WTC11 (cell line): ENCODE results near the gene CTNNA2. TPM values are rescaled to one million over a fixed set of nuclear protein-coding genes. Genes with fewer than 3 reads are reported as not detected.

Experiments used
- ATAC-seq: fragments of 200-7000 bp; cut with Tn5 transposase; 2 replicates; pipeline ENCODE4 v1.10.0; 2021; ENCODE audit warnings: mild to moderate bottlenecking, moderate library complexity
- CTCF ChIA-PET: fragments of 300-600 bp; sonication (Branson Sonifier 250); formaldehyde crosslinking; loops from one replicate; lab custom pipeline; 2021; ENCODE audit warnings: antibody characterized with exemption; lab: Charles Lee
- POLR2A ChIA-PET: fragments of 350-600 bp; sonication (Branson Sonifier 250); formaldehyde crosslinking; loops from one replicate; lab custom pipeline; 2021; ENCODE audit warnings: antibody characterized with exemption; lab: Charles Lee
- DNase-seq: peaks from one replicate; pipeline ENCODE4 v3.0.0; 2021; ENCODE audit warnings: low spot score
- H3K27ac Mint-ChIP-seq: 2 replicates; pipeline ENCODE4 v1.8.0; 2021; ENCODE audit warnings: mixed read lengths
- H3K27me3 Mint-ChIP-seq: 2 replicates; pipeline ENCODE4 v1.8.0; 2021; ENCODE audit warnings: low read depth, mild to moderate bottlenecking, moderate library complexity, mixed read lengths
- H3K36me3 Mint-ChIP-seq: 2 replicates; pipeline ENCODE4 v1.8.0; 2021; ENCODE audit warnings: mixed read lengths
- H3K4me1 Mint-ChIP-seq: 2 replicates; pipeline ENCODE4 v1.8.0; 2022; ENCODE audit warnings: mixed read lengths
- H3K4me3 Mint-ChIP-seq: 2 replicates; pipeline ENCODE4 v1.8.0; 2021; ENCODE audit warnings: mild to moderate bottlenecking, moderate library complexity, mixed read lengths
- H3K9me3 Mint-ChIP-seq: 2 replicates; pipeline ENCODE4 v1.8.0; 2021; ENCODE audit warnings: mixed read lengths
- AFF4 ChIP-seq: sonication (generic); formaldehyde crosslinking; IDR thresholded peaks from 2 replicates; pipeline ENCODE4 v1.8.1; 2023; ENCODE audit warnings: mild to moderate bottlenecking, missing genetic modification reagents, borderline replicate concordance
- AR ChIP-seq: fragments of 250-450 bp; sonication (Bioruptor Pico); IDR thresholded peaks from 2 replicates; pipeline ENCODE4 v1.9.0; 2021; ENCODE audit warnings: mild to moderate bottlenecking
- ATF6 ChIP-seq: sonication (generic); formaldehyde crosslinking; IDR thresholded peaks from 2 replicates; pipeline ENCODE4 v1.8.1; 2023; ENCODE audit warnings: mild to moderate bottlenecking, missing genetic modification reagents
- EMX1 ChIP-seq: fragments of 250-450 bp; sonication (Bioruptor Pico); IDR thresholded peaks from 2 replicates; pipeline ENCODE4 v1.8.0; 2021; ENCODE audit warnings: mild to moderate bottlenecking
- ERG ChIP-seq: fragments of 250-450 bp; sonication (Bioruptor Pico); IDR thresholded peaks from 2 replicates; pipeline ENCODE4 v1.8.0; 2021; ENCODE audit warnings: mild to moderate bottlenecking
- IRF1 ChIP-seq: sonication (generic); formaldehyde crosslinking; IDR thresholded peaks from 2 replicates; pipeline ENCODE4 v1.8.0; 2023; ENCODE audit warnings: missing genetic modification reagents
- IRF2 ChIP-seq: sonication (generic); formaldehyde crosslinking; IDR thresholded peaks from 2 replicates; pipeline ENCODE4 v1.8.0; 2022; ENCODE audit warnings: low read depth, missing genetic modification reagents, borderline replicate concordance
- KAT7 ChIP-seq: sonication (generic); formaldehyde crosslinking; IDR thresholded peaks from 2 replicates; pipeline ENCODE4 v1.8.1; 2023; ENCODE audit warnings: missing genetic modification reagents, mild to moderate bottlenecking, borderline replicate concordance
- NFYB ChIP-seq: sonication (generic); formaldehyde crosslinking; conservative IDR thresholded peaks from 2 replicates; pipeline ENCODE4 v1.8.0; 2022; ENCODE audit warnings: low read depth, missing genetic modification reagents
- NR2C2 ChIP-seq: sonication (generic); formaldehyde crosslinking; IDR thresholded peaks from 2 replicates; pipeline ENCODE4 v1.8.0; 2022; ENCODE audit warnings: mild to moderate bottlenecking, missing genetic modification reagents
- PREB ChIP-seq: sonication (generic); formaldehyde crosslinking; IDR thresholded peaks from 2 replicates; pipeline ENCODE4 v1.8.1; 2022; ENCODE audit warnings: mild to moderate bottlenecking, missing genetic modification reagents, moderate library complexity, borderline replicate concordance
- USF2 ChIP-seq: sonication (generic); formaldehyde crosslinking; IDR thresholded peaks from 2 replicates; pipeline ENCODE4 v1.8.1; 2023; ENCODE audit warnings: mild to moderate bottlenecking, missing genetic modification reagents, moderate library complexity
- ZMAT4 ChIP-seq: fragments of 250-450 bp; sonication (Bioruptor Pico); IDR thresholded peaks from 2 replicates; pipeline ENCODE4 v1.9.0; 2021; ENCODE audit warnings: mild to moderate bottlenecking
- ZNF416 ChIP-seq: fragments of 250-450 bp; sonication (Bioruptor Pico); IDR thresholded peaks from 2 replicates; pipeline ENCODE4 v1.9.0; 2021; ENCODE audit warnings: mild to moderate bottlenecking, inconsistent platforms
- ZNF423 ChIP-seq: fragments of 250-450 bp; sonication (Bioruptor Pico); IDR thresholded peaks from 2 replicates; pipeline ENCODE4 v2.1.2; 2022; ENCODE audit warnings: mild to moderate bottlenecking, moderate library complexity
- ZNF532 ChIP-seq: fragments of 250-450 bp; sonication (Bioruptor Pico); IDR thresholded peaks from 2 replicates; pipeline ENCODE4 v1.9.0; 2021; ENCODE audit warnings: mild to moderate bottlenecking, borderline replicate concordance
- total RNA-seq: library from RNA; stranded (reverse); gene quantifications from 3 replicates; pipeline ENCODE4 v1.2.3, GENCODE V29; 2021

Gene CTNNA2
- total RNA-seq, 1 experiment from 2014 or later = 3.8 TPM

GRCh38 chr2:80651435-80651834 is 1138.6 kb downstream of the CTNNA2 start:
- H3K4me3 Mint-ChIP-seq = no peak overlapping the region
- POLR2A ChIA-PET = no interaction called here
- H3K36me3 Mint-ChIP-seq = peaks cover 11% of the 10 kb centered on the region; the same call in 1 of the 2 replicates
- TF ChIP-seq KAT7 (CRISPR knock-in tag) (no peak), AR (CRISPR knock-in tag) (no peak), ERG (CRISPR knock-in tag) (no peak), NR2C2 (no peak), ZNF532 (CRISPR knock-in tag) (no peak), ZNF423 (CRISPR knock-in tag) (no peak), USF2 (CRISPR knock-in tag) (no peak), NFYB (CRISPR knock-in tag) (no peak), ATF6 (CRISPR knock-in tag) (no peak), IRF1 (CRISPR knock-in tag) (no peak), ZMAT4 (CRISPR knock-in tag) (no peak), AFF4 (CRISPR knock-in tag) (no peak), IRF2 (CRISPR knock-in tag) (no peak), EMX1 (CRISPR knock-in tag) (no peak), PREB (CRISPR knock-in tag) (no peak), ZNF416 (CRISPR knock-in tag) (no peak)
- TF ChIP-seq, all 79 proteins: peak for 0
- H3K9me3 Mint-ChIP-seq = peaks cover 32% of the 10 kb centered on the region
- no peaks in the 10 kb centered on the region for H3K27me3 Mint-ChIP-seq
- H3K27ac Mint-ChIP-seq = no peak overlapping the region
- ATAC-seq (no peak), DNase-seq (no peak)
- H3K4me1 Mint-ChIP-seq = peaks cover 4% of the 10 kb centered on the region
- CTCF ChIA-PET = no interaction called here
